Measurements from ENCODE around the gene CMYA5.
A peak's percentile ranks its signal among the peaks of the same experiment; 100 is the strongest.

CMYA5 gene

GRCh38 chr5:79841172-79841571, 151.5 kb downstream of the CMYA5 start:
- DNase-seq = no peak

- no peak for DNase-seq
Observed at GRCh38 chr5:79842006-79842881, 152.6 kb downstream of the CMYA5 start.

DNA sequence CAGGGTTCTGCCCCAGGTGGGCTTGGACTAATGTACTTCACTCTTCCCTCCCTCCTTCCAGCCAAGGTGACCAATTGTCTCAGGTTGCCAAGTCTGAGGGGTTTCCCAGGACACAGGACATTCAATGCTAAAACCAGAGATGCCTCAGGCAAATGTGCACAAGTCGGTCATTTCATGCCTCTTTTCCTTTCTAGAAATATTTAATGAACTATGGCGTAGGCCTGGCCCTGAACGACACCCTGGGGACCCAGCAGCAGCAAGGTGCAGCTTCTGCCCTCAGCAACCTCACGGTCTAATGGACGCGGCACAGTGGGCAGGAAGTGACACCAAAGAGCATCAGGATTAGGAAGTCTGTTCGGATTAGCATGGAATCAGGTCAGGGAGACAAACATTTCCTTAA, 153.4 kb downstream of the CMYA5 start:
- DNase-seq = no peak

DNA sequence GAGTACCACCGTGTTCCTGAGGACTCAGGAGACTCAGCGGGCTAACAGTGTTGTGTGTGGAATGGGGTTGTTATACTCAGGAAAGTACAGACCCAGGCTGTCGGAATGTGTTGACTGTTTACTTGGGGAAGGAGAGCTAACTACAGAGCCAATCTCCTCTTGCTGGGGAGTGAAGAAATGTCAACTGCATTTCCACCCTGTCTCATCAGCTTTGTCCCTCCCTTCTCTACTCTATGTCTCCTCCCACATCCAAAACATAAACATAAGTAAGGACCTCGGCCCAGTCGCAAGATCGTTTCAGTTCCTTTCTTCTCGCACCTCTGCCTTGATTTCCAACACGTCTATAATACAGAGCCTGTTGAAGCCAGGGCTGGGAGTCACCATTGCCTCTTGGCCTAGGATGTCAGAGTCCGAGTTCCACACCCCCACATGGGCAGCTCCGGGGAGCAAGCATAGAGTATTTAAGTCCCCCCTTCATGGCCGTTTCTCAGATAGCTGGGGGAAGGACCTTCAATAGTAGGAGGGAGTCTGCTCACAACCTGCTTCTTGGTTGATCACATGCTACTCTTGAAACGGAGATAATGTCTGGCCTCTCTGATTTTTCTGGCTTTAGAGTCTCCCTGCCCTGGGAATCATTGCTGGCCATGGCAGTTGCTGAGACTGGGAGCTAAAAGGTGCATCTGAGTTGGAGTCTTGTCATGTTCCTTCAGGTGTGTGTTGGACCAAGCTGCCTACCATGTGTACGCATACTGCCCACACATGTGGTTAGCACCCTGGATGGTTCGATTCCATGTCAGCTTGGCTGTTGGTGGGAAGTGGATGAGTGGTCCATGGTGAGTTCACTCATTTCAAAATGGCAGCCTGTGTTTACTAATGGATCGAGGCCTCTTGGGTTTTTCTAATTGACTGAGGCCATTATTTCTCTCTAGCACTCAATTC, 154.1 kb downstream of the CMYA5 start:
- no peak for DNase-seq

DNA sequence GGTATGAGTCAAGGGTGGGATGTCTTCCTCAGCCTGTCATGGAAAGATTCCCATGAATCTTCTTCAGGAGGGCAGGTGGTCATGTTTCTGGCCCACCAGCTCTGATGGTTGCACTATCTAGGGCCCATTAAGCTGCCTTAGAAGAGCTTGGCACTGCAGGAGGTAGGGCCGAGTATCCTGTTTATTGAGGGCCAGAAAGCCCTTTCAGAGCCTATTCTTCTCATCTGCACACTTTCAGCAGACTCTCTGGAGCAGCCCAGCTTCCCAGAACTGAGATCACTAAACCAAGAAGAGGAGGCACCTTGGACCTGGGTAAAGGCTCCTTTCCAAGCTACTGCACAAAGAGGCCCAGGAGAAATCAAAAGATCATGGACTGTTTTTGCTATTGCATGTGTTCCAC, 154.9 kb downstream of the CMYA5 start:
- DNase-seq = no peak

- peak; percentile 22 for DNase-seq
Observed at GRCh38 chr5:79845448-79846197, 156.0 kb downstream of the CMYA5 start.

GRCh38 chr5:79846198-79846521, 156.5 kb downstream of the CMYA5 start:
- no peak for DNase-seq

GRCh38 chr5:79847561-79847960, 157.9 kb downstream of the CMYA5 start:
- no peak for DNase-seq

GRCh38 chr5:79849061-79849460, 159.4 kb downstream of the CMYA5 start:
- DNase-seq = no peak
